ENCODE measurements around the gene CYP2E1. TPM values are rescaled to one million over a fixed set of nuclear protein-coding genes. Genes with fewer than 3 reads are reported as not detected.
"Not testable (repeated sequence)": the region's sequence is repeated elsewhere in the genome, so short reads cannot be mapped to it uniquely, and the experiment has no call there.

CYP2E1 gene
- total RNA-seq, 4 donors from 2014 or later = 15.2 to 68.5 (median 20.3) TPM

DNA sequence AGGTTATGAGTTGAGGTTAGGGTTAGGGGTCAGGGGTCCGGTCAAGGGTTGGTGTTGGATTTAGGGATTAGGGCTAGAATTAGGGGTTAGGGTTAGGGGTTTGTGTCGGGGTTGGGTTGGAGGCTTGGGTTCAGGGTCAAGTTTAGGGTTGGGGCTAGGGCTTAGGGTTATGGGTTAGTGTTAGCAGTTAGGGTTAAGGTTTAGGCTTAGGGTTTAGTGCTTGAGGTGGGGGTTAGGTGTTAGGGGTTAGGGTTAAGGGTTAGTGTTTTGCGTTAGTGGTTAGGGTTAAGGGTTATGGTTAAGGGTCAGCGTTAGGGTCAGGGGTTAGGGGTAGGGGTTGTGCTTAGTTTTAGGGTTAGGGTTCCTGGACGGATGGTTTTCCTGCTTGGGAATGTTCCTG is 40.0 kb downstream of the CYP2E1 start:
- TF ChIP-seq, protein P1, sequence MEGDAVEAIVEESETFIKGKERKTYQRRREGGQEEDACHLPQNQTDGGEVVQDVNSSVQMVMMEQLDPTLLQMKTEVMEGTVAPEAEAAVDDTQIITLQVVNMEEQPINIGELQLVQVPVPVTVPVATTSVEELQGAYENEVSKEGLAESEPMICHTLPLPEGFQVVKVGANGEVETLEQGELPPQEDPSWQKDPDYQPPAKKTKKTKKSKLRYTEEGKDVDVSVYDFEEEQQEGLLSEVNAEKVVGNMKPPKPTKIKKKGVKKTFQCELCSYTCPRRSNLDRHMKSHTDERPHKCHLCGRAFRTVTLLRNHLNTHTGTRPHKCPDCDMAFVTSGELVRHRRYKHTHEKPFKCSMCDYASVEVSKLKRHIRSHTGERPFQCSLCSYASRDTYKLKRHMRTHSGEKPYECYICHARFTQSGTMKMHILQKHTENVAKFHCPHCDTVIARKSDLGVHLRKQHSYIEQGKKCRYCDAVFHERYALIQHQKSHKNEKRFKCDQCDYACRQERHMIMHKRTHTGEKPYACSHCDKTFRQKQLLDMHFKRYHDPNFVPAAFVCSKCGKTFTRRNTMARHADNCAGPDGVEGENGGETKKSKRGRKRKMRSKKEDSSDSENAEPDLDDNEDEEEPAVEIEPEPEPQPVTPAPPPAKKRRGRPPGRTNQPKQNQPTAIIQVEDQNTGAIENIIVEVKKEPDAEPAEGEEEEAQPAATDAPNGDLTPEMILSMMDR (IDR thresholded peaks at IDR 0.05) = no peak
- TF ChIP-seq POLR2A (IDR thresholded peaks at IDR 0.05) = no peak
- peak in 1 of 2 donors; percentile 54 for DNase-seq (ENCODE audit: low spot score in 2 of 2)
- WGBS, 2 donors = 75 to 90% methylated on average over 5 of the region's 5 CpGs
- intact Hi-C loops (cut with DNase I; ENCODE audit: low total_unique reads) = no loop called here
- no peak overlapping the region for H3K4me3 ChIP-seq (ENCODE audit: low read depth, poor library complexity, severe bottlenecking)

DNA sequence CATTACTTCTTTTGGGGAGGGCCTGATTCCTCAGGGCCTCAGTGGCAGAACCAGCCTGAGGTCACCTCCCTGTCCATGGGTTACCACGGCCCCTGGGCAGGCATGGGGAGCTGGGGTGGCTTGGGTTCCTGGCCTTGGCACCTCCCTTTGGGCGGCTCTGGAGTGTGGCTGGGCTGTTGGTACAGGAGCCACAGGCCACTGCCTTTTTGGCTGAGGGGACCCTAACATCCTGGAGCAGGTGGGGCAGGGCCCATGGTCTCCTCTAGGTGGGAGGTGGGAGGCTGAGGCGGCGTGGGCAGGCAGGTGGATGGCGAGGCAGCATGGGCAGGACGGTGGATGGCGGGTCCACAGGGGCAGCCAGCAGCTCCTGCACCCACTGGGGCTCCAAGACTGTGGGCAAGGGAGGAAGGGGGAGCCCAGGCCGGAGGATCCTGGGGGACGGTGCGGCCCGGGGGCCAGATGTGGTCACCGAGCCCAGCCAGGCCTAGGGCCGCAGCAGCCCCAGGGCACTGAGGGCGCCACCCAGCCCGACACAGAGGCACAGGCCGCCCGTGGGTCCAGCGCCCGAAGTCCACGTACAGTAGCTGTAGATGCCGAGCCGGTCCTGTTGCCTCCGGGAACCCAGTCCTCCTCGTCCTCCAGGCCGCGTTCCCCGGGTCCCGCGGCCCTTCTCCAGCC is 40.6 kb downstream of the CYP2E1 start:
- H3K4me3 ChIP-seq (ENCODE audit: low read depth, poor library complexity, severe bottlenecking) = no peak overlapping the region
- TF ChIP-seq, protein P1 (IDR thresholded peaks at IDR 0.05) = no peak
- no peak for TF ChIP-seq POLR2A (IDR thresholded peaks at IDR 0.05)
- DNase-seq (ENCODE audit: low spot score in 2 of 2) = peak in 1 of 2 donors; percentile 84
- intact Hi-C loops (cut with DNase I; ENCODE audit: low total_unique reads) = no loop called here
- 90 to 91% methylated on average over 16 to 28 of the region's 29 CpGs for WGBS, 2 donors

DNA sequence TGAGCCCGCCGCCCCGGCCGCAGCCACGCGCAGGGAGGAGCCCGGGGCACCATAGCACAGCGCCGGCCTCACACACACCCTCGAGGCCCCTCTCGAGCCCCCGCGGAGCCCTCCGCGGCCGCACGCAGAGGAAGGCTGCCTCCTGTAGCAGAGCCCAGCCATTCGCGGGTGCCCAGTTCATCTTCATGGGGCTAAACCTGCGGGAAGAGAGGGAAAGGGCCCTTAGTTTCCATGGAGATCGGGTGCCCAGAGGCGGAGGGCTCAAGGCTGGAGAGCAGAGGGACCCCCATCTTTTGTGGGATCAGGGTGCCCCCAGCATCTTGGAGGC is 41.1 kb downstream of the CYP2E1 start:
- H3K4me3 ChIP-seq (ENCODE audit: low read depth, poor library complexity, severe bottlenecking) = no peak overlapping the region
- WGBS, 2 donors = 91 to 100% methylated on average over 2 to 20 of the region's 22 CpGs
- peak in 1 of 2 donors; percentile 57 for DNase-seq (ENCODE audit: low spot score in 2 of 2)
- TF ChIP-seq POLR2A (IDR thresholded peaks at IDR 0.05) = no peak
- TF ChIP-seq, protein P1 (IDR thresholded peaks at IDR 0.05) = no peak
- intact Hi-C loops (cut with DNase I; ENCODE audit: low total_unique reads) = no loop called here

DNA sequence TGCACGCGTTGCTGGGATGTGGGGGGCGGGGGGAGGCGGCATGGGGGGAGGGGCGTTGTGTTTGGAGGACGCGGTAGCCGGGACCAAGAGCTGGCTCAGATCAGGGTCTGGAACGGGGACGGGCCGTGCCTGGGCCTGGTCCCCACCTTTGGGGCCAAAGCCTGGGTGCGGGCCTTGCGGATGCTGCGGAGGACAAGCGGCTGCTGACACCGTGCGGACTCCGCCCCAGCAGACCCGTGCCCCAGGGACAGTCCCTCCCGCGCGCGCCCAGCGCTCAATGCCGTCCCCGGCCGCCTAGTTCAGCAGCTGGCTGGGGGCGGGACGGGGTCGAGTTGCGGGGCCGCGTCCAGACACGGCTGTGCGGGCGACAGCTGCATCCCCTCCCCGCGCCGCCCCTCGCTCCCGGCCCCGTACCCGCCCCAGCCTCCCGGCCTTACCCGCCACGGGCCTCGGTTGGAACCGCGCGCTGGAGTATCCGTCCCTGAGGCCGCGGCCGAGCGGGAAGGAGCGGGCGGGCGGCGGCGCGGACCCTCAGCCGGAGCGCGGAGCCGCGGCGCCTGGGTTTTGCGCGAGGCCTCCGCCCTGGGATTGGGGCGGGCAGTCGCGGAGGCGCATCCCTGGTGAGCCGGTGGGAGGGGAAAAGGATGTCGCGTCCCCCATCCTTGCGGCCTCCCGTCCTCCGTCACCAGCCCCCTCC is 41.8 kb downstream of the CYP2E1 start:
- DNase-seq (ENCODE audit: low spot score in 2 of 2) = peak in 1 of 2 donors; percentile 57
- intact Hi-C loops (cut with DNase I; ENCODE audit: low total_unique reads); H3K4me3 ChIP-seq (ENCODE audit: low read depth, poor library complexity, severe bottlenecking): not testable (repeated sequence)
- no CpG with 5 or more reads among the region's 80 CpGs for WGBS, 2 donors

DNA sequence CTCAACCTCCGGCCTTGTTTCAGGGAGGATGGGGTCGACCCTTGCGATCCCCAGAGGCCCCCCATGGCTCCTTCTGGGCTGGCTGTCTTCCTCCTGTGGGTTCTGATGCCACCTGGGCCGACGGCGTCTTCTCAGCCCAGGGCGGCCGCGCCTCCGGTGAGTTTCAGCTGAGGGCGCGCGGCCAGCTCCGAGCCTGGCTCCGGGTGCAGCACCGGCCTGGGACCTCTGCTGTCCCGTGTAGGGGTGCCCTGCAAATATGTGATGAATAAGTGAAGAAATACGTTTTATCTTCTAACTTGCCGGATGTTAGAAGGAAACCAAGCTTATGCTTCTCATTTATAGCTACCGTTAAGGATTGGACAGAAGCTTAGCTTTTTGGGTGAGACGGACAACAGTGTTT is 42.6 kb downstream of the CYP2E1 start:
- H3K4me3 ChIP-seq (ENCODE audit: low read depth, poor library complexity, severe bottlenecking); intact Hi-C loops (cut with DNase I; ENCODE audit: low total_unique reads): not testable (repeated sequence)
- DNase-seq (ENCODE audit: low spot score in 2 of 2) = peak in 1 of 2 donors; percentile 69
- WGBS, 2 donors = 36 to 58% methylated on average over 5 to 11 of the region's 21 CpGs

DNA sequence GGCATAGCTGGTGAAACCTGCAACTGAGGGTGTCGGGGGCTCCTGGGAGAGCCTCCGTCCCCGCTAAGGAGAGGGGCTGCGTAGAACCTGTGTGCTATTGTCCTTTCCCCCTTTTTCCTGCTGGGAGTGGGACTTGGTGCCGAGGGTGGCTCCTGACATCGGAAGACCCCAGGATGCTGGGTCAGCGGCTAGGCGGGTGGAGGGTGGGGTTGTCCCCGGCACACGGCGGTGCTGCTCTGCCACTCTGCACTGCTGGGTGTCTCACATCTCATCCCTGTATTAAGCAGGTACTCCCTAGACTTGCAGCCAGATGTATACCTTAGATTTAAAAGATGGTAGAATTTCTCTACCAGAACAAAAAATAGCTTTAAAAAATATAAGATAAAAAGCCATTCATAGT is 44.9 kb downstream of the CYP2E1 start:
- DNase-seq (ENCODE audit: low spot score in 2 of 2); H3K4me3 ChIP-seq (ENCODE audit: low read depth, poor library complexity, severe bottlenecking); intact Hi-C loops (cut with DNase I; ENCODE audit: low total_unique reads): not testable (repeated sequence)
- 92 to 98% methylated on average over 11 of the region's 11 CpGs for WGBS, 2 donors

DNA sequence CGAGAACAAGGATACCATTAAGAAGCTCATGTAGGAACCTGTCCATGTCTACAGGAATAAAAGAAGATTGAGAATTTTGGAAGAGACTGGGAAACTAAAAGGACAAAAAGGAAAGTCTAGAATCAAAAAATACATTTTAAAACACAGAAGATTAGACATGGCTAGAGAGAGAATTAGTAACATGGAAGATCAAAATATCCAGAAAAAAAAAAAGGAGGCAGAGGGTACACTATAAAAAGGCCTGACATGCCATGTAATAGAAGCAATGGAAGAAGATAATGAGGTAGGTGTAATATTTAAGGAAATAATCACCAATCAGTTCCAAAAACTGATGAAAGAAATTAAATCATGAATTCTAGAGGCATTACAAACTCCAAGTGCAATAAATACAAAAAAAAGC is 46.3 kb downstream of the CYP2E1 start:
- intact Hi-C loops (cut with DNase I; ENCODE audit: low total_unique reads) = not testable (repeated sequence)
- WGBS, 2 donors = 73 to 91% methylated on average over 1 of the region's 1 CpG

DNA sequence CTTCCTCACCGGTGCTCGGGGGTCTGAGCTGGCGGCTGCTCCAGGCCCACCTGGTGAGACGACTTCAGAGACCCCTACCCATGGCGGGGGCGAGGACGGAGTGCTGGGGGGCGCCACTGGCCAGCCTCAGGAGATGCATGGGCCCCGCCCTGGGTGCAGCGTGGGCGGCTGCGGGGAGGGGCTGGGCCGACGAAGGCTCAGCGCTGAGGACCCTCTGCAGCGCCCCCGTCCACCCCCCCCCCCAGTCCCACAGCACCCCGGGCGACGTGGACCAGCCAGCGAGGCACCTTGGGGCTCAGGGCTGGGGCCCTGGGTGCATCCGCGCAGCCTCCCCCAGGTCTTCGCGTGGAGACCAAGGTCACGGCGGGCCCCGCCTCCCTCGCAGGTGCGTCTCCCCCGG is 49.9 kb downstream of the CYP2E1 start:
- intact Hi-C loops (cut with DNase I; ENCODE audit: low total_unique reads); H3K4me3 ChIP-seq (ENCODE audit: low read depth, poor library complexity, severe bottlenecking); DNase-seq (ENCODE audit: low spot score in 2 of 2): not testable (repeated sequence)
- no CpG with 5 or more reads among the region's 31 CpGs for WGBS, 2 donors

More for the DNA sequence above, 46.3 kb downstream of the CYP2E1 start:
- H3K4me3 ChIP-seq (ENCODE audit: low read depth, poor library complexity, severe bottlenecking); DNase-seq (ENCODE audit: low spot score in 2 of 2): not testable (repeated sequence)

Other genes starting within 250 kb of the CYP2E1 start
- 10 to 100 TPM; 41.1 to 75.7 (median 43.5) TPM for gene TUBGCP2, start 218.5 kb upstream of the CYP2E1 start, total RNA-seq
- 10 to 100 TPM; 15.8 to 30.3 (median 22.0) TPM for gene ZNF511, start 218.4 kb upstream of the CYP2E1 start, total RNA-seq
- gene CALY, start 190.5 kb upstream of the CYP2E1 start, total RNA-seq = not detected
- not detected for gene PRAP1, start 180.0 kb upstream of the CYP2E1 start, total RNA-seq
- gene FUOM, start 169.3 kb upstream of the CYP2E1 start, total RNA-seq = 10 to 100 TPM; 11.1 to 15.8 (median 15.0) TPM
- gene ECHS1, start 154.0 kb upstream of the CYP2E1 start, total RNA-seq = 10 to 100 TPM; 40.0 to 85.7 (median 61.8) TPM
- gene PAOX, start 148.1 kb upstream of the CYP2E1 start, total RNA-seq = 10 to 100 TPM in 3 of 4 donors, 1 to 10 TPM in 1; 8.1 to 21.8 (median 14.4) TPM
- 10 to 100 TPM; 16.4 to 36.0 (median 25.6) TPM for gene MTG1, start 133.2 kb upstream of the CYP2E1 start, total RNA-seq
- under 1 TPM in 2 of 4 donors, not detected in 2; 0.13 to 0.19 TPM for gene SPRN, start 102.7 kb upstream of the CYP2E1 start, total RNA-seq
- 1 to 10 TPM in 3 of 4 donors, under 1 TPM in 1; 0.80 to 2.2 (median 1.6) TPM for gene SCART1, start 73.4 kb upstream of the CYP2E1 start, total RNA-seq
- gene SYCE1, start 38.2 kb downstream of the CYP2E1 start, total RNA-seq = 1 to 10 TPM in 1 of 4 donors, not detected in 3; 3.5 TPM
- gene FRG2B, start 99.4 kb downstream of the CYP2E1 start, total RNA-seq = not detected